OCI-LY3 (cell line): ENCODE measurements around the gene HCFC2.

Experiments
- H2AFZ ChIP-seq: fragments of 200-600, 300-600 bp; shearing (Covaris generic); 2 replicates; pipeline ENCODE4 v1.6.0; 2014; ENCODE audit warnings: antibody characterized with exemption, low read depth, low read length
- H3K27ac ChIP-seq: fragments of 200-600, 300-600 bp; sonication (generic); 2 replicates; pipeline ENCODE4 v1.5.1; 2014; ENCODE audit warnings: mild to moderate bottlenecking, low read length, moderate library complexity, mixed read lengths
- H3K27me3 ChIP-seq: fragments of 200-600, 300-600 bp; sonication (generic); 2 replicates; pipeline ENCODE4 v1.6.1; 2014; ENCODE audit warnings: low read depth, low read length, mixed read lengths
- H3K36me3 ChIP-seq: fragments of 200-600, 300-600 bp; sonication (generic); replicated peaks from 2 replicates; pipeline ENCODE3; 2014; ENCODE audit warnings: low read depth, low read length, mixed read lengths
- H3K4me1 ChIP-seq: fragments of 300-600, 200-600 bp; sonication (generic); 2 replicates; pipeline ENCODE4 v1.6.1; 2014; ENCODE audit warnings: low read length, mixed read lengths
- H3K4me2 ChIP-seq: fragments of 200-600, 300-600 bp; sonication (generic); 2 replicates; pipeline ENCODE4 v1.6.1; 2014; ENCODE audit warnings: low read length, mixed read lengths
- H3K4me3 ChIP-seq: fragments of 300-600, 200-600 bp; sonication (generic); 2 replicates; pipeline ENCODE4 v1.5.1; 2014; ENCODE audit warnings: antibody characterized with exemption, mild to moderate bottlenecking, low read length, moderate library complexity
- H3K79me2 ChIP-seq: fragments of 300-600, 200-600 bp; shearing (Covaris generic); 2 replicates; pipeline ENCODE4 v1.6.1; 2014; ENCODE audit warnings: mild to moderate bottlenecking, low read length, mixed read lengths
- H3K9ac ChIP-seq: fragments of 300-600, 200-600 bp; shearing (Covaris generic); 2 replicates; pipeline ENCODE4 v1.6.0; 2014; ENCODE audit warnings: mild to moderate bottlenecking, low read length, moderate library complexity
- H3K9me3 ChIP-seq: fragments of 200-600, 300-600 bp; shearing (Covaris generic); 2 replicates; pipeline ENCODE4 v1.6.1; 2014; ENCODE audit warnings: low read length, mixed read lengths; ENCODE audit not compliant: insufficient read depth
- H4K20me1 ChIP-seq: fragments of 200-600, 300-600 bp; sonication (generic); 2 replicates; pipeline ENCODE4 v1.6.1; 2016; ENCODE audit warnings: low read length, mixed read lengths; ENCODE audit not compliant: insufficient read depth
- EZH2phosphoT487 ChIP-seq: fragments of 200-600 bp; shearing (Covaris generic); IDR thresholded peaks from 2 replicates; pipeline ENCODE4 v1.6.1; 2018; ENCODE audit warnings: antibody characterized with exemption, mixed run types, low read depth
- TF ChIP-seq, protein P1 (sequence below): fragments of 200-600, 300-600 bp; sonication (generic); IDR thresholded peaks from 2 replicates; pipeline ENCODE4 v1.5.1; 2014; ENCODE audit warnings: antibody characterized with exemption, low read length, low read depth

HCFC2 gene

DNA sequence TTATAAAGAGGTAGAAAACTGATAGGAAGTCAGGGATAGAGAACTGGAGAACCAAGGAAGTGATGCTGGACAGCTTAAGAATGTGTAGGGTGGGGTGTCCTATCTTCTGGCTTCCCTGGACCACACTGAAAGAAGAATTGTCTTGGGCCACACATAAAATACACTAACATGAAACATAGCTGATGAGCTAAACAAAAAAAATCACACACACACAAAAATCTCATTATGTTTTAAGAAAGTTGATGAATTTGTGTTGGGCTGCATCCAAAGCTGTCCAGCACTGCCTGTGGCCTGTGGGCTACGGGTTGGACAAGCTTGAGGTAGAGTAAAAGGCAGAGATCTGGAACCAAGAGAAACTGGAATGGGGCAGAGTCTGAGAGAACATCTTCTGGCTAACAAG is 21.8 kb upstream of the HCFC2 start:
- Histone ChIP-seq H3K79me2 (no peaks in the 10 kb centered on the region), H3K4me1 (peaks cover 6% of the 10 kb centered on the region), H3K4me3 (no peak overlapping the region), H3K9me3 (no peaks in the 10 kb centered on the region), H2AFZ (no peak overlapping the region), H4K20me1 (no peaks in the 10 kb centered on the region), H3K9ac (no peak overlapping the region), H3K27ac (no peak overlapping the region), H3K36me3 (no peaks in the 10 kb centered on the region), H3K4me2 (no peak overlapping the region), H3K27me3 (no peaks in the 10 kb centered on the region)
- no peak for TF ChIP-seq EZH2phosphoT487
- TF ChIP-seq, protein P1, sequence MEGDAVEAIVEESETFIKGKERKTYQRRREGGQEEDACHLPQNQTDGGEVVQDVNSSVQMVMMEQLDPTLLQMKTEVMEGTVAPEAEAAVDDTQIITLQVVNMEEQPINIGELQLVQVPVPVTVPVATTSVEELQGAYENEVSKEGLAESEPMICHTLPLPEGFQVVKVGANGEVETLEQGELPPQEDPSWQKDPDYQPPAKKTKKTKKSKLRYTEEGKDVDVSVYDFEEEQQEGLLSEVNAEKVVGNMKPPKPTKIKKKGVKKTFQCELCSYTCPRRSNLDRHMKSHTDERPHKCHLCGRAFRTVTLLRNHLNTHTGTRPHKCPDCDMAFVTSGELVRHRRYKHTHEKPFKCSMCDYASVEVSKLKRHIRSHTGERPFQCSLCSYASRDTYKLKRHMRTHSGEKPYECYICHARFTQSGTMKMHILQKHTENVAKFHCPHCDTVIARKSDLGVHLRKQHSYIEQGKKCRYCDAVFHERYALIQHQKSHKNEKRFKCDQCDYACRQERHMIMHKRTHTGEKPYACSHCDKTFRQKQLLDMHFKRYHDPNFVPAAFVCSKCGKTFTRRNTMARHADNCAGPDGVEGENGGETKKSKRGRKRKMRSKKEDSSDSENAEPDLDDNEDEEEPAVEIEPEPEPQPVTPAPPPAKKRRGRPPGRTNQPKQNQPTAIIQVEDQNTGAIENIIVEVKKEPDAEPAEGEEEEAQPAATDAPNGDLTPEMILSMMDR, result no peak

DNA sequence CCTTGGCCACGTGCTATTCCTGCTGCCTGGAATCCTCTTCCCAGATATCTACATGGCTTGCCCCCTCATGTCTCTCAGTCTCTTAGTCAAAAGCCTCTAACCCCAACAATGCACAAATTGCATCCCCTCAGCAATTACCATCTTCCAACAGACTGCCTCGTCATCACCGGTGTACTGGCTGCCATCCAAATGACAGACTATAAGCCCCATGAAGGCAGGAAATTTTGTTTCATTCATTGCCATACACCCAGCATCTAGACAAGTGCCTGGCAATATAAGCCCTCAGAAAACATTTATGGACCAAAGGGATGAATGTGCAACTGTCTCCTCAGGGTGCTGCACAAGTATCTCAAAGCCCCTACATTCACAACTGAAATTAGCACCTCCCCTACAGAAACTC is 20.2 kb upstream of the HCFC2 start:
- no peak overlapping the region for H3K4me3 ChIP-seq
- no peaks in the 10 kb centered on the region for H3K79me2 ChIP-seq
- no peak overlapping the region for H3K4me2 ChIP-seq

DNA sequence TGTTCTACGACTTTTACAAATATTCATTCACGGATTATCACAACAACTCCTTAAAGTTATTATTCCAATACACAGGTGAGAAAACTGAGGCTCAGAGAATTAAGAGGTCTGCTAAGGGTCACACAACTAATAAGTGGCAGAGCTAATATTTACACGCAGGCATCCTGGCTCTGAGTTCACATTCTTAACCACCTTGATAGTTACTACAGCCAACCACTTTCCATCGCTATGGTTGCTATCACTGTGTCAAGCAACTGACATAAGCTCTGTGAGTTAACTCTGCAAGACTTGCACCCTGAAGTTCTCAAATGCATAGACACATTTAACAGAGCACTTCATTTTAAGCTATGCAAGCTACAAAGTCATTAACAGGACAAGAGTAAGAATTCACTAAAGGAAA is 18.0 kb upstream of the HCFC2 start:
- Histone ChIP-seq H3K4me3 (no peak overlapping the region), H3K36me3 (no peaks in the 10 kb centered on the region), H3K9ac (no peak overlapping the region), H3K27ac (no peak overlapping the region), H3K4me2 (no peak overlapping the region), H3K4me1 (peaks cover 6% of the 10 kb centered on the region), H3K9me3 (no peaks in the 10 kb centered on the region), H4K20me1 (no peaks in the 10 kb centered on the region), H2AFZ (no peak overlapping the region), H3K27me3 (no peaks in the 10 kb centered on the region), H3K79me2 (no peaks in the 10 kb centered on the region)
- TF ChIP-seq, protein P1, result no peak
- TF ChIP-seq EZH2phosphoT487, result no peak

More for the DNA sequence above, 20.2 kb upstream of the HCFC2 start:
- H3K9ac ChIP-seq, result no peak overlapping the region
- TF ChIP-seq, protein P1, result no peak
- no peak for TF ChIP-seq EZH2phosphoT487
- no peaks in the 10 kb centered on the region for H4K20me1 ChIP-seq
- no peak overlapping the region for H2AFZ ChIP-seq
- H3K27me3 ChIP-seq, result no peaks in the 10 kb centered on the region
- no peak overlapping the region for H3K27ac ChIP-seq
- H3K4me1 ChIP-seq, result peaks cover 6% of the 10 kb centered on the region
- H3K9me3 ChIP-seq, result no peaks in the 10 kb centered on the region
- no peaks in the 10 kb centered on the region for H3K36me3 ChIP-seq

DNA sequence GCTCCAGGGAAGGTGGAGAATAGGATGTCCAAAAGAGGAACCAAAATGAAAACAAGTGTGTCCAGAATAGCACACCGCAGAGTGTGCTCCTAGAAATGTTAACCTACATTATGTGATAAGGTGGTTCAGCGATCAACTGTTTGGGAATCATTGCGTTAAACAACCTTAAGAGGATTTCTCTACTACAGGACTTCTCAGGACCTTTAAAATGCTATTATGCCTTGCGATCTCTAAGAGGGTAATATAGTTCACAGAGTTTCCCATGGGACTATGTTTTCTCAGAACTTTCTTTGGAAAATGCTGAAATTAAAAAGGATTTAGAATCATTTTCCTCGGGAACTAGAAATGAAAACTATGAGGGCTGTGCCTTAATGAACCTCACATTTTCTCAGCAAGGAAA is 16.2 kb upstream of the HCFC2 start:
- H3K36me3 ChIP-seq, result no peaks in the 10 kb centered on the region
- no peak overlapping the region for H2AFZ ChIP-seq
- no peak for TF ChIP-seq EZH2phosphoT487
- TF ChIP-seq, protein P1, result no peak
- H3K4me2 ChIP-seq, result no peak overlapping the region
- H3K9ac ChIP-seq, result no peak overlapping the region
- no peaks in the 10 kb centered on the region for H3K9me3 ChIP-seq
- no peaks in the 10 kb centered on the region for H3K79me2 ChIP-seq
- no peak overlapping the region for H3K27ac ChIP-seq
- H3K4me3 ChIP-seq, result no peak overlapping the region
- peaks cover 6% of the 10 kb centered on the region; the same call in 1 of the 2 replicates for H3K27me3 ChIP-seq
- peaks cover 6% of the 10 kb centered on the region for H3K4me1 ChIP-seq
- H4K20me1 ChIP-seq, result no peaks in the 10 kb centered on the region
